Measurements from ENCODE around the gene LIN54.

LIN54 gene

DNA sequence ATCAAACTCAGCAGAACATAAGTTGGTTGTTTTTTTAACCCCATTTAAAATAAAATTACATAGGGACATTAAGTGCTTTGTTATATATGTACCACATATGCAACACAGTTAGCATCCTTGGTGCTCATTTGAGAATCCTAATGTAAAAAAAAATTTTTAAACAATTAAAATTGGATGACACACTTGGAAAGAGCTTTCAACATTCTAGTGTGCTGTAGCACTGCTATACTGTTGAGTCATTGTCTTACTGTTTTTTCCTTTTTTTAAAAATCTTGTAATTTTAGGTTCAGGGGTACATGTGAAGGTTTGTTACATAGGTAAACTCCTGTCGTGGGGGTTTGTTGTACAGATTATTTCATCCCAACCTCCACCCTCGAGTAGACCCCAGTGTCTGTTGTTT is 97.3 kb downstream of the LIN54 start:
- H3K27ac ChIP-seq, result no peak overlapping the region
- TF ChIP-seq CTCF (IDR thresholded peaks at IDR 0.05) (no peak), ZFX (IDR thresholded peaks at IDR 0.05; ENCODE audit: borderline replicate concordance) (no peak)

DNA sequence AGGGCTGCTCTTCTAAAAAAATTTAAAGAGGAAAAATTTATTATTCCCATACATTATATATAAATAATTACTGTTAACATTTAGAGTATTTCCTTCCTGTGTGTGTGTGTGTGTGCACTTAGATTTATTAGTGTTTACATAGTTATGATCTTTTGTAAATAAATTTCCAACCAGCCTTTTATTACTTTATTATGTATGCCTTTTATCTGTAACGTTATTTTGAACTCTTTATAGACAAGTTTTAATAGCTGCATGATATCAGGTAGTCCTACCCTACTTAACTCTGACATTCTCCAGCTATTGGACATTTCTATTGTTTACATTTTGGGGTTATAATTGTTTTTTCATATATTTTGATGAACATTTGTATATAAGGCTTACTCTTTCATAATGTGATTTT is 101.3 kb downstream of the LIN54 start:
- no peak overlapping the region for H3K27ac ChIP-seq
- TF ChIP-seq ZFX (IDR thresholded peaks at IDR 0.05; ENCODE audit: borderline replicate concordance) (no peak), CTCF (IDR thresholded peaks at IDR 0.05) (no peak)

- H3K27ac ChIP-seq, result no peak overlapping the region
- TF ChIP-seq CTCF (IDR thresholded peaks at IDR 0.05) (no peak), ZFX (IDR thresholded peaks at IDR 0.05; ENCODE audit: borderline replicate concordance) (no peak)
These were observed 104.2 kb downstream of the LIN54 start for GRCh38 chr4:82906469-82906868.

GRCh38 chr4:82905205-82905604 is 105.4 kb downstream of the LIN54 start:
- H3K27ac ChIP-seq, result no peak overlapping the region
- TF ChIP-seq ZFX (IDR thresholded peaks at IDR 0.05; ENCODE audit: borderline replicate concordance), result no peak
- no peak for TF ChIP-seq CTCF (IDR thresholded peaks at IDR 0.05)

- no peak overlapping the region for H3K27ac ChIP-seq
- TF ChIP-seq ZFX (IDR thresholded peaks at IDR 0.05; ENCODE audit: borderline replicate concordance) (no peak), CTCF (IDR thresholded peaks at IDR 0.05) (no peak)
These were observed 106.9 kb downstream of the LIN54 start for GRCh38 chr4:82903737-82904136.

DNA sequence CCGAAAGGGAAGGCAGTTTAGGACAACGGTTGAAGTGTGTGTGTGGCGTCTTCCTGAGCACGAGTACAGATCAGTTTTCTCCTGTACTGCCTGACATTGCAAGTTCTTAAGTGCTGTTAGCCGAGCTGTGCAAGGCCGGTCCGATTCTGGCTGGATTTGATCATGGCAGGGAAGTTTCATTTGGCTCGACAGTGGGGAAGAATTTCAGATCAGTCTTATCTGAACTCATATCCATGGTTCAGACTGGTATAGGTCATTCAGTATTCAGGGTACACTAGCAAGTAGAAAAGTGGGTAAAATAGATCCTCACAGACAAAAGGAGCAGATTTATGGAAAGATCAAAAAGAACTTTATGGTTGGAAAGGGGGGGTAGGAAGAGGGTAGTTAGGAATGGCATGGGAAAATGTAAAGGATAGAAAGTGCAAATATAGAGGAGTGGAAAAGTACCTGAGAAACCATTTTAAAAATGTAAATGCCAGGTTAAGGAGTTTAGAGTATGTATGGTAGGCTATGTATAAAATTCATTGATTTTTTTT is 109.4 kb downstream of the LIN54 start:
- no peak for TF ChIP-seq ZFX (IDR thresholded peaks at IDR 0.05; ENCODE audit: borderline replicate concordance)
- TF ChIP-seq CTCF (IDR thresholded peaks at IDR 0.05), result no peak
- H3K27ac ChIP-seq, result peak overlapping the region; percentile 98

GRCh38 chr4:82900411-82901182 is 110.0 kb downstream of the LIN54 start, which contains the start of gene THAP9:
Gene THAP9 (plus strand): TSS chr4:82900735. CDS start chr4:82900803, 68 bp downstream.
- TF ChIP-seq CTCF (IDR thresholded peaks at IDR 0.05) (no peak), ZFX (IDR thresholded peaks at IDR 0.05; ENCODE audit: borderline replicate concordance) (no peak)
- H3K27ac ChIP-seq, result peak within 1 kb of the TSS; percentile 98

Measured in 22Rv1 (cell line).